Ovary (tissue), 9 donors: ENCODE data around the gene GPATCH3. TPM values are rescaled to one million over a fixed set of nuclear protein-coding genes. Genes with fewer than 3 reads are reported as not detected.

ENCODE experiments used
- DNase-seq, 5 donors: peaks; one replicate each; pipeline ENCODE4 v3.0.0-alpha.2; 2019 to 2020
- H3K27ac ChIP-seq, 2 donors: fragments of 200-600 bp; one replicate each; pipeline versions ENCODE4 v1.5.1 to v1.8.0; 2019 to 2022
- H3K27me3 ChIP-seq: fragments of 200-600 bp; one replicate; pipeline ENCODE4 v1.8.0; 2022
- H3K36me3 ChIP-seq: fragments of 200-600 bp; sonication (generic); one replicate; pipeline ENCODE4 v1.5.1; 2019
- H3K4me1 ChIP-seq: one replicate; pipeline ENCODE4 v1.8.1; 2013; ENCODE audit warnings: mild to moderate bottlenecking, moderate library complexity; ENCODE audit not compliant: insufficient read depth
- H3K4me3 ChIP-seq: fragments of 200-600 bp; sonication (generic); one replicate; pipeline ENCODE4 v1.5.1; 2017
- H3K9me3 ChIP-seq, 2 donors: fragments of 200-600 bp in 1 of 2; sonication (generic) in 1 of 2; one replicate each; pipeline versions ENCODE4 v1.5.1 to v1.8.1; 2013 to 2019; ENCODE audit warnings: mild to moderate bottlenecking in 1 of 2, moderate library complexity in 1 of 2
- EP300 ChIP-seq: sonication (generic); formaldehyde crosslinking; IDR thresholded peaks from one replicate; pipeline ENCODE4 v1.6.1; 2017; ENCODE audit warnings: antibody characterized with exemption
- POLR2A ChIP-seq: fragments of 450-650 bp; IDR thresholded peaks from one replicate; pipeline ENCODE4 v1.6.1; 2017; ENCODE audit warnings: antibody characterized with exemption, mild to moderate bottlenecking, moderate library complexity
- WGBS, 3 donors: extraction: QIAGEN DNeasy Blood & Tissue Kit in 1 of 3; methylation state at CpG; one replicate each; pipeline versions ENCODE4 v1.1.5 to v1.1.7; 2013 to 2017; 5-methylcytosine and 5-hydroxymethylcytosine counted together
- intact Hi-C, 4 donors: fragments of 100-400 bp; cut with DNase I; formaldehyde crosslinking; loops; one replicate each; pipeline versions ENCODE4 v1.11.0 to v1.15.1; 2022 to 2023
- polyA plus RNA-seq, 2 donors: library from polyadenylated mRNA; stranded (reverse); fragments of 200-250 nt in 1 of 2; fragments of 350-450 nt in 1 of 2; fragmentation: Illumina TruSeq in 1 of 2; extraction: RNeasy Lipid Tissue Mini Kit (QIAGEN cat#74804) in 1 of 2; gene quantifications; one replicate each; pipeline ENCODE4 v1.2.3, GENCODE V29; 2013 to 2014
- total RNA-seq, 7 donors: library from RNA; depleted of rRNA in 2 of 7; stranded (reverse); fragments of >200 nt in 2 of 7; fragmentation: NEBNext Ultra II Directional in 3 of 7; extraction: Animal tissue kit (Norgen Biotek cat#: 25700) in 3 of 7; gene quantifications; one replicate each; pipeline versions ENCODE4 v1.1.0 to v1.2.4, GENCODE V29; 2016 to 2023
- TF ChIP-seq, protein P1 (sequence below), 3 donors: fragments of 450-650 bp in 2 of 3; fragments of 200-600 bp in 1 of 3; IDR thresholded peaks; one replicate each; pipeline versions ENCODE4 v1.5.1 to v1.8.0; 2016 to 2022; ENCODE audit warnings: antibody characterized with exemption in 3 of 3, mild to moderate bottlenecking in 1 of 3
- donor health status: DM: no; HTN: no; CAD: no; lungs with moderate emphysema.
- donor health status: DM: no; HTN: no; CAD: no.
- donor health status: Bipolar disorder and iron deficiency.
- donor health status: DM: yes; HTN: yes; CAD: no.
- donor health status: DM: no; HTN: no; CAD: no.
- donor health status: DM: yes; HTN: yes; CAD: no.

The GPATCH3 gene
- total and polyA plus RNA-seq, 9 donors: 3.1 to 16.4 (median 11.2) TPM

DNA sequence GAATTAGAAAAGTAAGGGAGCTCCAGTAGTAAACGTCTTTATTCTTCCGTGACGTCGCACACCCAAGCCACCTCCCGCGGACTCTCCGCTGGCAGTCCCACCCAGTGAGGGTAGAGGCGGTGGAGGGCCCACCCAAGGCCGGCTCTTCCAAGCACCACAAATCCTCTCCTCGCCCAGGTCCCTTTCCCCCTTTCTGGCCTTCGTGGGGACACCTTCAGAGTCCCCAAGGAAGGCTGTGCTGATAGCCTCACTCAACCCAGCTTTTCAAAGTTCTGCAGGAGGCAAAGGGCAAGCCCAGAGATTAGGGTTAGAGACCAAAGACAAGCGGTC lies 9.8 kb downstream of the GPATCH3 start:
- intact Hi-C loops: no loop called here
- 1 to 2% (median 1%) methylated on average over 12 of the region's 12 CpGs for WGBS, 3 donors
- Histone ChIP-seq H3K9me3 (no peaks in the 10 kb centered on the region), H3K4me1 (peaks cover 5% of the 10 kb centered on the region), H3K36me3 (no peaks in the 10 kb centered on the region), H3K27me3 (no peaks in the 10 kb centered on the region), H3K27ac (peak overlapping the region; percentile 76 to 77), H3K4me3 (peak overlapping the region; percentile 79)
- TF ChIP-seq EP300 (no peak), POLR2A (peak; percentile 3)
- DNase-seq: no peak

GRCh38 chr1:26889551-26890466 lies 10.5 kb downstream of the GPATCH3 start, which contains the start of gene GPN2:
GPN2 (minus strand) TSS chr1:26890283; CDS start chr1:26890096, 187 bp downstream.
- TF ChIP-seq EP300 (no peak), POLR2A (peak; percentile 52)
- TF ChIP-seq, protein P1, sequence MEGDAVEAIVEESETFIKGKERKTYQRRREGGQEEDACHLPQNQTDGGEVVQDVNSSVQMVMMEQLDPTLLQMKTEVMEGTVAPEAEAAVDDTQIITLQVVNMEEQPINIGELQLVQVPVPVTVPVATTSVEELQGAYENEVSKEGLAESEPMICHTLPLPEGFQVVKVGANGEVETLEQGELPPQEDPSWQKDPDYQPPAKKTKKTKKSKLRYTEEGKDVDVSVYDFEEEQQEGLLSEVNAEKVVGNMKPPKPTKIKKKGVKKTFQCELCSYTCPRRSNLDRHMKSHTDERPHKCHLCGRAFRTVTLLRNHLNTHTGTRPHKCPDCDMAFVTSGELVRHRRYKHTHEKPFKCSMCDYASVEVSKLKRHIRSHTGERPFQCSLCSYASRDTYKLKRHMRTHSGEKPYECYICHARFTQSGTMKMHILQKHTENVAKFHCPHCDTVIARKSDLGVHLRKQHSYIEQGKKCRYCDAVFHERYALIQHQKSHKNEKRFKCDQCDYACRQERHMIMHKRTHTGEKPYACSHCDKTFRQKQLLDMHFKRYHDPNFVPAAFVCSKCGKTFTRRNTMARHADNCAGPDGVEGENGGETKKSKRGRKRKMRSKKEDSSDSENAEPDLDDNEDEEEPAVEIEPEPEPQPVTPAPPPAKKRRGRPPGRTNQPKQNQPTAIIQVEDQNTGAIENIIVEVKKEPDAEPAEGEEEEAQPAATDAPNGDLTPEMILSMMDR (IDR thresholded peaks at IDR 0.05): no peak
- peak; percentile 69 to 84 (median 71) for DNase-seq
- Histone ChIP-seq H3K36me3 (no peaks in the 10 kb centered on the region), H3K27ac (peak within 1 kb of the TSS; percentile 76 to 77), H3K9me3 (no peaks in the 10 kb centered on the region), H3K4me3 (peak within 1 kb of the TSS; percentile 79), H3K27me3 (no peaks in the 10 kb centered on the region), H3K4me1 (peaks cover 5% of the 10 kb centered on the region)
- 1 to 2% (median 1%) methylated on average over 77 to 89 of the region's 89 CpGs for WGBS, 3 donors
- intact Hi-C loops: no loop called here

- no peak overlapping the region for H3K27ac ChIP-seq
- peaks cover 5% of the 10 kb centered on the region for H3K4me1 ChIP-seq
- intact Hi-C loops: no loop called here
- no peaks in the 10 kb centered on the region for H3K9me3 ChIP-seq
- H3K4me3 ChIP-seq: no peak overlapping the region
- WGBS, 3 donors: 77 to 93% (median 88%) methylated on average over 1 of the region's 1 CpG
- TF ChIP-seq, protein P1 (IDR thresholded peaks at IDR 0.05): no peak
- DNase-seq: no peak
- no peaks in the 10 kb centered on the region for H3K36me3 ChIP-seq
- H3K27me3 ChIP-seq: no peaks in the 10 kb centered on the region
Observed at GRCh38 chr1:26888231-26888630, 12.0 kb downstream of the GPATCH3 start.

DNA sequence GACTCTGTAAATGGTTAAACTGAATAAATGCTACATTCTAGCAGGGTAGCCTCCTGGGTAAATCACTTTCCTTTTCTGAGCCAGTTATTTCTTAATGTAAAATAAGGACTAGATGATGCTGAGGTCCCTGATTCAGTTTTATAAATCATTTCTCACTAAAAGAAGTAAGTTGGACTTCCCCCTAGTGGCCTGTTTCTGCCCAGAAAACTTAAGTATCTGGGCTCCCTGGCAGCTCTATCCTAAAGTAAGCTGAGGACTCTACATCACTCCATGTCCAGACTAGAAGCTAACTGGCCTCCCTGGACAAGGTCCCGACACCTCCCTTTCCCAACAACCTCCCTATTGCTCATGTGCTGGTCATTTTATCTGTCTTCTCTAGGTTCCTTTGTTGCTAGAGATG lies 13.1 kb downstream of the GPATCH3 start:
- TF ChIP-seq EP300 (no peak), POLR2A (no peak)
- TF ChIP-seq, protein P1 (IDR thresholded peaks at IDR 0.05): no peak
- intact Hi-C loops: no loop called here
- no peak overlapping the region for H3K4me3 ChIP-seq
- H3K27me3 ChIP-seq: no peaks in the 10 kb centered on the region
- H3K27ac ChIP-seq: no peak overlapping the region
- WGBS, 3 donors: 70 to 89% (median 74%) methylated on average over 1 of the region's 1 CpG
- peaks cover 5% of the 10 kb centered on the region for H3K4me1 ChIP-seq
- H3K36me3 ChIP-seq: no peaks in the 10 kb centered on the region
- no peaks in the 10 kb centered on the region for H3K9me3 ChIP-seq
- DNase-seq: no peak
